K562 (cell line): ENCODE measurements around the gene RHOV. TPM values are rescaled to one million over a fixed set of nuclear protein-coding genes. Genes with fewer than 3 reads are reported as not detected.

ENCODE experiments used
- ARID2 ChIP-seq: fragments of 450-650 bp; IDR thresholded peaks from 2 replicates; pipeline ENCODE4 v1.6.1; 2017; ENCODE audit warnings: antibody characterized with exemption, mild to moderate bottlenecking
- CBX8 ChIP-seq: fragments of 200-600 bp; sonication (generic); IDR thresholded peaks from 2 replicates; pipeline ENCODE4 v1.6.1; 2012; ENCODE audit warnings: borderline replicate concordance, mixed run types, low read depth, mild to moderate bottlenecking, moderate library complexity, mixed read lengths, low read length, control low read depth, inconsistent platforms; ENCODE audit not compliant: poor library complexity, severe bottlenecking; ENCODE audit errors: extremely low read depth
- DACH1 ChIP-seq: fragments of 450-650 bp; IDR thresholded peaks from 2 replicates; pipeline ENCODE4 v1.6.1; 2018; ENCODE audit not compliant: partially characterized antibody
- EP400 ChIP-seq: fragments of 450-650 bp; IDR thresholded peaks from 2 replicates; pipeline ENCODE4 v1.6.1; 2017; ENCODE audit warnings: antibody characterized with exemption, mild to moderate bottlenecking, moderate library complexity
- ETV1 ChIP-seq: fragments of 450-650 bp; conservative IDR thresholded peaks from 2 replicates; pipeline ENCODE4 v1.6.1; 2016; ENCODE audit warnings: missing genetic modification characterization, control low read depth, low read depth, missing compliant biosample characterization
- FOXJ3 ChIP-seq: sonication (generic); formaldehyde crosslinking; IDR thresholded peaks from 2 replicates; pipeline ENCODE4 v1.4.0; 2020; ENCODE audit warnings: mild to moderate bottlenecking, missing genetic modification reagents
- GABPB2 ChIP-seq: fragments of 250-450 bp; sonication (Bioruptor Pico); conservative IDR thresholded peaks from 2 replicates; pipeline ENCODE4 v1.5.1; 2021; ENCODE audit warnings: mild to moderate bottlenecking
- HDAC2 ChIP-seq: fragments of 450-650 bp; IDR thresholded peaks from 2 replicates; pipeline ENCODE4 v1.6.1; 2016; ENCODE audit warnings: mild to moderate bottlenecking
- HNRNPK ChIP-seq: fragments of 200-400 bp; formaldehyde crosslinking; IDR thresholded peaks from one replicate; pipeline ENCODE4 v1.6.1; 2018; ENCODE audit warnings: mild to moderate bottlenecking, low read depth, low read length; ENCODE audit not compliant: poor library complexity, severe bottlenecking
- MAFG ChIP-seq: fragments of 450-650 bp; conservative IDR thresholded peaks from 2 replicates; pipeline ENCODE4 v1.6.1; 2016; ENCODE audit warnings: missing genetic modification characterization, missing compliant biosample characterization
- MEIS2 ChIP-seq: fragments of 450-650 bp; IDR thresholded peaks from 2 replicates; pipeline ENCODE4 v1.6.1; 2014; ENCODE audit warnings: mild to moderate bottlenecking; ENCODE audit not compliant: partially characterized antibody
- NELFE ChIP-seq: IDR thresholded peaks from 2 replicates; pipeline ENCODE4 v1.6.1; 2011; ENCODE audit warnings: mild to moderate bottlenecking; ENCODE audit not compliant: insufficient read depth, insufficient read length
- POLR2B ChIP-seq: fragments of 450-650 bp; IDR thresholded peaks from 2 replicates; pipeline ENCODE4 v1.6.1; 2018; ENCODE audit warnings: low read depth; ENCODE audit not compliant: partially characterized antibody
- POU5F1 ChIP-seq: fragments of 150-350 bp; IDR thresholded peaks from 2 replicates; pipeline ENCODE4 v1.6.1; 2014; ENCODE audit warnings: borderline replicate concordance, low read length, low read depth, mild to moderate bottlenecking; ENCODE audit not compliant: partially characterized antibody
- PPARD ChIP-seq: fragments of 250-450 bp; sonication (Bioruptor Pico); IDR thresholded peaks from 2 replicates; pipeline ENCODE4 v1.8.0; 2022; ENCODE audit warnings: inconsistent platforms, mild to moderate bottlenecking, moderate library complexity
- RB1 ChIP-seq: fragments of 450-650 bp; IDR thresholded peaks from 2 replicates; pipeline ENCODE4 v1.6.1; 2017; ENCODE audit warnings: low read depth, mild to moderate bottlenecking
- SRSF7 ChIP-seq: fragments of 200-400 bp; formaldehyde crosslinking; optimal IDR thresholded peaks from 2 replicates; pipeline ENCODE3; 2017; ENCODE audit warnings: mild to moderate bottlenecking, low read depth, low read length
- ZNF121 ChIP-seq: sonication (generic); formaldehyde crosslinking; conservative IDR thresholded peaks from 2 replicates; pipeline ENCODE4 v1.8.0; 2022; ENCODE audit warnings: missing genetic modification reagents
- ZNF431 ChIP-seq: sonication (generic); formaldehyde crosslinking; IDR thresholded peaks from 2 replicates; pipeline ENCODE4 v1.8.0; 2022; ENCODE audit warnings: mild to moderate bottlenecking, missing genetic modification reagents
- ZNF551 ChIP-seq: fragments of 250-450 bp; sonication (Bioruptor Pico); IDR thresholded peaks from 2 replicates; pipeline ENCODE4 v1.5.0; 2021; ENCODE audit warnings: mild to moderate bottlenecking, moderate library complexity
- polyA plus RNA-seq, 8 experiments: library from polyadenylated mRNA; depleted of rRNA in 4 of 8; stranded (reverse) in 5 of 8; unstranded in 3 of 8; fragments of >200 nt; fragmentation: Nextera tagmentation in 2 of 8; fragmentation: Illumina TruSeq in 1 of 8; extraction: Ambion mirVana in 2 of 8; extraction: Trizol in 1 of 8; gene quantifications; 2 replicates each; pipeline versions ENCODE4 v1.2.1 to v1.2.3, GENCODE V29; 2011 to 2014; ENCODE audit warnings: inconsistent platforms in 1 of 8, missing spikeins in 1 of 8
- total RNA-seq, 7 experiments: library from RNA; depleted of rRNA in 6 of 7; stranded (reverse); fragments of >200 nt in 6 of 7; fragmentation: Illumina TruSeq in 2 of 7; extraction: Trizol in 2 of 7; gene quantifications; 2 replicates each; pipeline versions ENCODE4 v1.2.1 to v1.2.3, GENCODE V29; 2011 to 2021; ENCODE audit warnings: low replicate concordance in 1 of 7
- TF ChIP-seq, protein P1 (sequence below): fragments of 450-650 bp; IDR thresholded peaks from 2 replicates; pipeline ENCODE4 v1.6.1; 2016; ENCODE audit warnings: borderline replicate concordance
- TF ChIP-seq, protein P2 (sequence below): IDR thresholded peaks from 3 replicates; pipeline ENCODE4 v1.6.1; 2011; ENCODE audit warnings: borderline replicate concordance, mild to moderate bottlenecking, moderate library complexity; ENCODE audit not compliant: insufficient read length; ENCODE audit errors: extremely low read depth

The RHOV gene
- total and polyA plus RNA-seq, 9 of the 15 experiments (the other 6 are each of a cell fraction or from before 2014, with no cell fraction given) = 0.08 to 2.0 (median 1.1) TPM

DNA sequence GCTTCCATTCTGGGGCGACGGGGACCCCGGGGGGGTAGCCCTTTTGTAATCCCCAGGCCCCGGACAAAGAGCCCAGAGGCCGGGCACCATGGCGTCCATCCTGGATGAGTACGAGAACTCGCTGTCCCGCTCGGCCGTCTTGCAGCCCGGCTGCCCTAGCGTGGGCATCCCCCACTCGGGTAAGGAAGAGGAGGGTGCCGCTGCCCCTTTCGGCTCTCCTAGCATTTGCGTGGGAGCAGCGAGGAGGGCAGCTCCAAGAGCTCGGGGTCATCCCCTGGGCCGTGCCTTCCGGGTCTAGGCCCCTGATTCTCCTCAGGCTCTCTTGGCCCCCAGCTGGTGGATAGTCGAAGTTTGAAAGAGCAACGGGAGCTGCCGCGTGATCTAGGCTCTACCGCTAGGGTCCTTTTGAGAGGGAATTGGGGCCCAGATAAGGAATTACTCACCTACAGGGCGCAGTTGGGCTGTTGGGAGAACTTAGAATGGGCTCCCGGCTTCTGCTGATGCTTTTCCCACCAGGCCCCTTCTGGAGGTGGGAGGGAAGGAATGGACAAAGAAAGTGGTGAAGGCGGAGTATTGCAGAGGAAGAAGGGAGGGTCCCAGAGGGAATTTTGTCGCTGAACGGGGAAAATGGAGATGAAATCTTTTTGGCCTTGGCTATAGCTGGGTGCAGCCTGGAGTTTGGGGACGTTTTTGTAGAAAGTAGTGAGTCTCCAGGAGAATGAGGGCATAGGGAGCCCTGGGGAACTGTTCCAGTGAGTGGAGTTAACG lies 20.8 kb upstream of the RHOV start (continued):
- TF ChIP-seq, protein P1, sequence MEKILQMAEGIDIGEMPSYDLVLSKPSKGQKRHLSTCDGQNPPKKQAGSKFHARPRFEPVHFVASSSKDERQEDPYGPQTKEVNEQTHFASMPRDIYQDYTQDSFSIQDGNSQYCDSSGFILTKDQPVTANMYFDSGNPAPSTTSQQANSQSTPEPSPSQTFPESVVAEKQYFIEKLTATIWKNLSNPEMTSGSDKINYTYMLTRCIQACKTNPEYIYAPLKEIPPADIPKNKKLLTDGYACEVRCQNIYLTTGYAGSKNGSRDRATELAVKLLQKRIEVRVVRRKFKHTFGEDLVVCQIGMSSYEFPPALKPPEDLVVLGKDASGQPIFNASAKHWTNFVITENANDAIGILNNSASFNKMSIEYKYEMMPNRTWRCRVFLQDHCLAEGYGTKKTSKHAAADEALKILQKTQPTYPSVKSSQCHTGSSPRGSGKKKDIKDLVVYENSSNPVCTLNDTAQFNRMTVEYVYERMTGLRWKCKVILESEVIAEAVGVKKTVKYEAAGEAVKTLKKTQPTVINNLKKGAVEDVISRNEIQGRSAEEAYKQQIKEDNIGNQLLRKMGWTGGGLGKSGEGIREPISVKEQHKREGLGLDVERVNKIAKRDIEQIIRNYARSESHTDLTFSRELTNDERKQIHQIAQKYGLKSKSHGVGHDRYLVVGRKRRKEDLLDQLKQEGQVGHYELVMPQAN = no peak; the same call in 1 of the 2 replicates
- TF ChIP-seq FOXJ3 (CRISPR knock-in tag) = no peak
- TF ChIP-seq HDAC2 = peak; percentile 15; the same call in 1 of the 2 replicates
- TF ChIP-seq POU5F1 = no peak
- TF ChIP-seq ETV1 (tag) = peak; percentile 14; the same call in 1 of the 2 replicates
- TF ChIP-seq ARID2 = no peak
- no peak for TF ChIP-seq CBX8
- TF ChIP-seq DACH1 = no peak
- no peak for TF ChIP-seq GABPB2
- TF ChIP-seq RB1 = no peak; the same call in 1 of the 2 replicates
- no peak for TF ChIP-seq ZNF551
- TF ChIP-seq SRSF7 = no peak
- no peak for TF ChIP-seq MEIS2
- TF ChIP-seq ZNF121 = no peak
- no peak for TF ChIP-seq HNRNPK
- TF ChIP-seq PPARD = no peak
- TF ChIP-seq MAFG (tag) = no peak
- no peak; the same call in 1 of the 2 replicates for TF ChIP-seq EP400
- TF ChIP-seq NELFE = no peak
- TF ChIP-seq POLR2B = no peak
- TF ChIP-seq, protein P2, sequence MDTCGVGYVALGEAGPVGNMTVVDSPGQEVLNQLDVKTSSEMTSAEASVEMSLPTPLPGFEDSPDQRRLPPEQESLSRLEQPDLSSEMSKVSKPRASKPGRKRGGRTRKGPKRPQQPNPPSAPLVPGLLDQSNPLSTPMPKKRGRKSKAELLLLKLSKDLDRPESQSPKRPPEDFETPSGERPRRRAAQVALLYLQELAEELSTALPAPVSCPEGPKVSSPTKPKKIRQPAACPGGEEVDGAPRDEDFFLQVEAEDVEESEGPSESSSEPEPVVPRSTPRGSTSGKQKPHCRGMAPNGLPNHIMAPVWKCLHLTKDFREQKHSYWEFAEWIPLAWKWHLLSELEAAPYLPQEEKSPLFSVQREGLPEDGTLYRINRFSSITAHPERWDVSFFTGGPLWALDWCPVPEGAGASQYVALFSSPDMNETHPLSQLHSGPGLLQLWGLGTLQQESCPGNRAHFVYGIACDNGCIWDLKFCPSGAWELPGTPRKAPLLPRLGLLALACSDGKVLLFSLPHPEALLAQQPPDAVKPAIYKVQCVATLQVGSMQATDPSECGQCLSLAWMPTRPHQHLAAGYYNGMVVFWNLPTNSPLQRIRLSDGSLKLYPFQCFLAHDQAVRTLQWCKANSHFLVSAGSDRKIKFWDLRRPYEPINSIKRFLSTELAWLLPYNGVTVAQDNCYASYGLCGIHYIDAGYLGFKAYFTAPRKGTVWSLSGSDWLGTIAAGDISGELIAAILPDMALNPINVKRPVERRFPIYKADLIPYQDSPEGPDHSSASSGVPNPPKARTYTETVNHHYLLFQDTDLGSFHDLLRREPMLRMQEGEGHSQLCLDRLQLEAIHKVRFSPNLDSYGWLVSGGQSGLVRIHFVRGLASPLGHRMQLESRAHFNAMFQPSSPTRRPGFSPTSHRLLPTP = no peak
- no peak for TF ChIP-seq ZNF431 (CRISPR knock-in tag)
